HL-60 (cell line): ENCODE results near the gene C2CD4D.

Experiments
- CTCF ChIP-seq: IDR thresholded peaks from one replicate; pipeline ENCODE4 v1.5.1; 2011; ENCODE audit warnings: low read length, control low read depth, inconsistent platforms; ENCODE audit not compliant: insufficient read depth
- POLR2AphosphoS5 ChIP-seq: IDR thresholded peaks from 2 replicates; pipeline ENCODE4 v1.6.1; 2012; ENCODE audit warnings: low read depth

GRCh38 chr1:151867765-151868411 is 28.3 kb upstream of the C2CD4D start:
- TF ChIP-seq CTCF (no peak), POLR2AphosphoS5 (no peak)
